Eye (tissue), 1 donor: ENCODE data around the gene SLC2A4.
"Not testable (repeated sequence)": the region's sequence is repeated elsewhere in the genome, so short reads cannot be mapped to it uniquely, and the experiment has no call there.

Experiments used
- DNase-seq: peaks from one replicate; pipeline ENCODE4 v3.0.0-alpha.2; 2015

The SLC2A4 gene

DNA sequence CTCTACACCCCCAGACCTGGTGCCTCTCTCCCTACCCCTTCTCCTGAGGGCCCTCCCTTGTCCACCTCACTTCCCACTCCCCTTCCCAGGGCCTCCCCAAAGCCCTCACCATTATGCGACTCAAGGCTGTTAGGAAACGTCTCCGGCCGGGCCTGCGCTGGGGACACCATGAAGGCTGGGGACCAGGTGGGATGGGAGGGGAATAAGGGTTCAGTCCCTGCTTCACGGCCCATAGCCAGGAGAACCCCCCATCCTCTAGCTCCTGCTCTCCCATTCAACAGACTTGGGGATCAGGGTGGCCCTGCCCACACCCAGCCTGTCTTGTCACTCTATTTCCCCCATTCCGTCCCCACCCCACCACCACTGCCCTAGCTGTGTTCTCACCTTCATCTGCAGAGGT is 45.5 kb downstream of the SLC2A4 start:
- no peak for DNase-seq

- no peak for DNase-seq
Measured at GRCh38 chr17:7327501-7327900, 46.0 kb downstream of the SLC2A4 start.

- no peak for DNase-seq
Measured at GRCh38 chr17:7328009-7328408, 46.5 kb downstream of the SLC2A4 start.

DNA sequence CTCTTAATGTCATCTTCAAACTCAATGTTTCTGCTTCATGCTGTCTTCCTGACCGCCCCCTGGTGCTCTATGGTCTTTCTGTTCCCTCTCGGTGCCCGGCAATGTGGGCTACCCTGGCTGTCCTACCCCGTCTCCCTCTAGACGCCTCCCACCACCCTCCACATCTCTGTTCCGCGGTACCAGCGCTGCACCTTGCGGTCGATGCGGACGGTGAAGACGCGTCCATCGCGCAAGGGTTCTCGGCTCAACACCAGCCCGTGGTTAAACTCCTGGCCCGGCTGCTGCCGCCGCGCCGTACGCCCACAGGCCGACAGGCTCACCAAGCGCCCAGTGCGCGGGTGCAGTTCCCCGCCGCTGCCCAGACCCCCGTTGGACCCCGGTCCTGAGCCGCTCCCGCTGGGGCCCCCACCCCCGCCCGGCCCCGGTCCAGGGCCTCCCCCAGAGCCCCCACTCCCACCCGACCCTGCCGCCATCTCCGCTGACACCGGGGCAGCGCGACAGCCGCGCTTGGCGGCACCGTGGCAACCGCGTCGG is 47.4 kb downstream of the SLC2A4 start, which contains the start of gene NEURL4:
NEURL4 (minus strand) TSS at position 496 of the 534 bp plus-strand sequence; CDS start at position 473, 23 bp downstream.
- DNase-seq = no peak

GRCh38 chr17:7329374-7329996 is 48.0 kb downstream of the SLC2A4 start:
- peak; percentile 99 for DNase-seq

DNA sequence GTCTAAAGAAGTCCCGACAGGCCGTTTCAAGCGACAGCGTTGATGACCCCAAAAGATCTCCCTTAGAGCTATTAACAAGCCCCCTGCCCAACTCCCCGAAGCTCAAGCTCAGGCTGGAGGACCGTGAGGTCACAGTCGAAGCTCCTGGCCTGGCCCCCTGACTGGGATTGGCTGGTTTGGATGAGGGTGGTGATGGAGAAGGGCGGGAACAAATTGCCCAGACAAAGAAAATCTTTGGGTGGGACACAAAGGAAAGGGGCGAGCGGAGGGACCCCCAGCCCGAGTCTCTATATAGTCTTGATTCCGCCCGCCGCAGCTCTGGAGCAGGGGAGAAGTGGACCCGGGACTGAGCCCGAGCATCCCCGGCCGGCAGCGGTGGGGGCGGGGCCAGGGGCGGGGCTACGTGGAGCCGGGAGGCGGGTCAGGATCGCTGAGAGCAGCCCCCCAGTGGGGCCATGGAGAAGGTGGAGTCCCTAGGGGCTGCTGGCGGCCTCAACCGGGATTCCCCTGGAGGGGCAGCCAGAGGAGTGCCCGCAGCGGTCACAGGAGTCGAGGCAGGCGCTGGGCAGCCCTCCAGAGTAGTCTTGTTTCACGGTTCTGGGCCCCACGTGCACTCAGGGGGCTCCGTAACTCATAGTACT is 48.6 kb downstream of the SLC2A4 start:
- peak; percentile 97 for DNase-seq

GRCh38 chr17:7330638-7331015 is 49.1 kb downstream of the SLC2A4 start:
- DNase-seq = no peak

GRCh38 chr17:7332111-7332510 is 50.6 kb downstream of the SLC2A4 start:
- DNase-seq = no peak

DNA sequence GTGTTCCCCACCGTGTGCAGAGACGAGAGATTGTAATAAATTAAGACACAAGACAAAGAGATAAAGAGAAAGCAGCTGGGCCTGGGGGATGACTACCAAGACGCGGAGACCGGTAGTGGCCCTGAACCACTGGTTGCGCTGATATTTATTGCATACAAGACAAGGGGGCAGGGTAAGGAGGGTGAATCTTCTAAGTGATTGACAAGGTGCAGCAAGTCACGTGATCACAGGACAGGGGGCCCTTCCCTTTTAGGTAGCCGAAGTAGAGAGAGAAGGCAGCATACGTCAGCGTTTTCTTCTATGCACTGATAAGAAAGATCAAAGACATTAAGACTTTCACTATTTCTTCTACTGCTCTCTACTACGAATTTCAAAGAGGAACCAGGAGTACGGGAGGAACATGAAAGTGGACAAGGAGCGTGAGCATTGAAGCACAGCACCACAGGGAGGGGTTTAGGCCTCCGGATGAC is 51.1 kb downstream of the SLC2A4 start:
- DNase-seq = not testable (repeated sequence)

DNA sequence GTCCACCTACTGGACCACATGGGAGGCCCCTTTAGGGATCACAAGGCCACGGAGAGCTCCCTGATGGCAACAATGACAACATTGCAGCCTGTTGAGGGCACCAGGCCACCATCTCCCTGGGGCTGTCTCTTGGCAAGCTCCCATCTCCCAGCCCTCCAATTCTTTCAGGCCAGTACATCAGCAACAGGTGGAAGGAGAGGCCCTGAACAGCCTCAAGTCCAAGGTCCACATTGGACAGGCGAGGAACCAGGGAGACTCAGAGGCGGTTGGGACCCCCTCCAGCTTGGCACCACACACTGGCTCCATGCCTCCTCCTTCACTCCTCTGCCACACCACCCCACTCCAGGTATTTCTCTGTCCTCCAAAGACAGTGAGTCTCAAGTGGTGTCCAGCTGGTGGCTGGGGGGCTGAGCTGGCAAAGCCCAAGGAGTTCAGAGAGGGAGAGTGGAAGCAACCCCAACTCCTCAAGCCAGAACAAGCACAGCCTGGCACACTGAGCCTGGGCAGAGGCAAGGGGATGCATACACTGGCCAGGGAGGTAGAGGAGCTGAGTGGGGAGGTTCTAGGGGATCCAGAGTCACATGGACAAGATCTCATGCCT is 53.5 kb downstream of the SLC2A4 start:
- DNase-seq = no peak

DNA sequence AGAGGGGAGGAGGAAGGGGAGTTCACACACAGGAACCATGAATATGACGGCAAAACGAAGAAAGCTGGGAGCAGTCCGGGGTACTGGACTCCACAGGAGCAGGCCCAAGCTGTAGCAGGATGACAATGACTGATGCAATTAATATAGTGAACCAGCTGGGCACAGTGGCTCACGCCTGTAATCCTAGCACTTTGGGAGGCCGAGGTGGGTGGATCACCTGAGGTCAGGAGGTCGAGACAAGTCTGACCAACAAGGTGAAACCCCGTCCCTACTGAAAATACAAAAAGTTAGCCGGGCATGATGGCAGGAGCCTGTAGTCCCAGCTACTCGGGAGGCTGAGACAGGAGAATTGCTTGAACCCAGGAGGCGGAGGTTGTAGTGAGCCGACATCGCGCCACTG is 54.2 kb downstream of the SLC2A4 start:
- not testable (repeated sequence) for DNase-seq

GRCh38 chr17:7336240-7337175 is 55.0 kb downstream of the SLC2A4 start, which contains the start of gene ACAP1:
ACAP1 (plus strand) TSS chr17:7336529; CDS start chr17:7336735, 206 bp downstream.
- DNase-seq = no peak

- not testable (repeated sequence) for DNase-seq
Measured at GRCh38 chr17:7337600-7337999, 56.1 kb downstream of the SLC2A4 start.
